BE2C (cell line): ENCODE measurements around the gene ASPN.
A peak's percentile ranks its signal among the peaks of the same experiment; 100 is the strongest.

Source experiments
- DNase-seq: peaks from one replicate; pipeline ENCODE4 v3.0.0-alpha.2; 2020
- H3K27me3 ChIP-seq: fragments of 250-450 bp; sonication (Bioruptor Pico); 2 replicates; pipeline ENCODE4 v1.5.1; 2020; ENCODE audit warnings: mild to moderate bottlenecking
- H3K36me3 ChIP-seq: fragments of 250-450 bp; sonication (Bioruptor Pico); 2 replicates; pipeline ENCODE4 v1.5.1; 2020; ENCODE audit warnings: mild to moderate bottlenecking
- H3K4me1 ChIP-seq: fragments of 250-450 bp; sonication (Bioruptor Pico); 2 replicates; pipeline ENCODE4 v1.5.1; 2020
- H3K4me3 ChIP-seq: 2 replicates; pipeline ENCODE4 v1.5.1; 2011; ENCODE audit warnings: low read depth, low read length
- H3K9me3 ChIP-seq: fragments of 250-450 bp; sonication (Bioruptor Pico); 2 replicates; pipeline ENCODE4 v1.5.1; 2020
- TF ChIP-seq, protein P1 (sequence below): IDR thresholded peaks from 2 replicates; pipeline ENCODE4 v1.5.1; 2012; ENCODE audit warnings: mild to moderate bottlenecking, low read depth, low read length

ASPN gene

DNA sequence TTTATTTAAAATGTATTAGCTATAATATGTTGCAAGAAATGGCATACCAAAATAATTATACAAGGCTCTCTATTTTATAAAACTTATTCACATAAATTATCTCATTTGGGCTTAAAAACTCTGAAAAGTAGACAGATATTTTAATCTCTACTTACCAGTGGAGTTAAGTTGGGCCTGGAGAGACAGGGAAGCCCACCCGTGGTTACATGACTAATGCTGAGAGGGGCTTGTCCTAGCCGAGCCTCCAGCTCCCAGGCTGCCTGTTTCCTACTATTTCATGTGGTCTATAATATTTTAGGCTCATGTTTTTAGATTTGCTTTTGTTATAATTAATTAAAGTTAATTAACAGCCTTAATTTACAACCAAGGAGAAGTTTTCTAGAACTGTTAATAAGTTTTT, 20.9 kb upstream of the ASPN start:
- H3K36me3 ChIP-seq: no peaks in the 10 kb centered on the region
- TF ChIP-seq, protein P1, sequence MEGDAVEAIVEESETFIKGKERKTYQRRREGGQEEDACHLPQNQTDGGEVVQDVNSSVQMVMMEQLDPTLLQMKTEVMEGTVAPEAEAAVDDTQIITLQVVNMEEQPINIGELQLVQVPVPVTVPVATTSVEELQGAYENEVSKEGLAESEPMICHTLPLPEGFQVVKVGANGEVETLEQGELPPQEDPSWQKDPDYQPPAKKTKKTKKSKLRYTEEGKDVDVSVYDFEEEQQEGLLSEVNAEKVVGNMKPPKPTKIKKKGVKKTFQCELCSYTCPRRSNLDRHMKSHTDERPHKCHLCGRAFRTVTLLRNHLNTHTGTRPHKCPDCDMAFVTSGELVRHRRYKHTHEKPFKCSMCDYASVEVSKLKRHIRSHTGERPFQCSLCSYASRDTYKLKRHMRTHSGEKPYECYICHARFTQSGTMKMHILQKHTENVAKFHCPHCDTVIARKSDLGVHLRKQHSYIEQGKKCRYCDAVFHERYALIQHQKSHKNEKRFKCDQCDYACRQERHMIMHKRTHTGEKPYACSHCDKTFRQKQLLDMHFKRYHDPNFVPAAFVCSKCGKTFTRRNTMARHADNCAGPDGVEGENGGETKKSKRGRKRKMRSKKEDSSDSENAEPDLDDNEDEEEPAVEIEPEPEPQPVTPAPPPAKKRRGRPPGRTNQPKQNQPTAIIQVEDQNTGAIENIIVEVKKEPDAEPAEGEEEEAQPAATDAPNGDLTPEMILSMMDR: no peak
- no peak overlapping the region for H3K4me3 ChIP-seq
- no peaks in the 10 kb centered on the region for H3K27me3 ChIP-seq
- H3K9me3 ChIP-seq: no peaks in the 10 kb centered on the region
- no peak for DNase-seq
- no peaks in the 10 kb centered on the region; the same call in 1 of the 2 replicates for H3K4me1 ChIP-seq

GRCh38 chr9:92501671-92502393, 19.5 kb upstream of the ASPN start:
- DNase-seq: peak; percentile 46

GRCh38 chr9:92500725-92501124, 18.4 kb upstream of the ASPN start:
- Histone ChIP-seq H3K27me3 (no peaks in the 10 kb centered on the region), H3K4me1 (no peaks in the 10 kb centered on the region; the same call in 1 of the 2 replicates)
- TF ChIP-seq, protein P1: no peak

More at GRCh38 chr9:92501671-92502393, 19.5 kb upstream of the ASPN start:
- H3K9me3 ChIP-seq: no peaks in the 10 kb centered on the region
- no peaks in the 10 kb centered on the region; the same call in 1 of the 2 replicates for H3K4me1 ChIP-seq
- TF ChIP-seq, protein P1: peak; percentile 85
- no peak overlapping the region for H3K4me3 ChIP-seq
- H3K36me3 ChIP-seq: no peaks in the 10 kb centered on the region
- no peaks in the 10 kb centered on the region for H3K27me3 ChIP-seq

DNA sequence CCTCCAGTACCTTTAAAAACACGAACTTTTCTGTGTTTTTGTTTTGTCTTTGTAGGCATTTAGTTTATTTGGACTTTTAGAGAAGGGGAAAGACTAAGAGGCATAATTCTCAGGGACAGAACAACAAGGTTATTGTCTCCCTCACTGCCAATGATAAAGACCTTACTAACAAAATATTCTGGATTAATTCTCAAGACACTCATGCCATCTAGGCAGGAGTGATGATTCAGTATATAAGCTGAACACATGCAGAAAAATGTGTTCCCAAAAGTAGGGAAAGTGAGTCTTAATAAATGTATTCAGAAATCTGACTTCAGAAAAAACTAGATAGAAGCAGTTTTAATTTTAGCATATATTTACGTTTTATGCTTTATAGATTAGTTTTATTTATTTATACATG, 17.4 kb upstream of the ASPN start:
- Histone ChIP-seq H3K4me1 (no peaks in the 10 kb centered on the region; the same call in 1 of the 2 replicates), H3K4me3 (no peak overlapping the region), H3K27me3 (no peaks in the 10 kb centered on the region), H3K36me3 (no peaks in the 10 kb centered on the region), H3K9me3 (no peaks in the 10 kb centered on the region)
- no peak for DNase-seq
- TF ChIP-seq, protein P1: no peak

More at GRCh38 chr9:92500725-92501124, 18.4 kb upstream of the ASPN start:
- no peaks in the 10 kb centered on the region for H3K36me3 ChIP-seq
- no peak for DNase-seq
- no peaks in the 10 kb centered on the region for H3K9me3 ChIP-seq
- no peak overlapping the region for H3K4me3 ChIP-seq

DNA sequence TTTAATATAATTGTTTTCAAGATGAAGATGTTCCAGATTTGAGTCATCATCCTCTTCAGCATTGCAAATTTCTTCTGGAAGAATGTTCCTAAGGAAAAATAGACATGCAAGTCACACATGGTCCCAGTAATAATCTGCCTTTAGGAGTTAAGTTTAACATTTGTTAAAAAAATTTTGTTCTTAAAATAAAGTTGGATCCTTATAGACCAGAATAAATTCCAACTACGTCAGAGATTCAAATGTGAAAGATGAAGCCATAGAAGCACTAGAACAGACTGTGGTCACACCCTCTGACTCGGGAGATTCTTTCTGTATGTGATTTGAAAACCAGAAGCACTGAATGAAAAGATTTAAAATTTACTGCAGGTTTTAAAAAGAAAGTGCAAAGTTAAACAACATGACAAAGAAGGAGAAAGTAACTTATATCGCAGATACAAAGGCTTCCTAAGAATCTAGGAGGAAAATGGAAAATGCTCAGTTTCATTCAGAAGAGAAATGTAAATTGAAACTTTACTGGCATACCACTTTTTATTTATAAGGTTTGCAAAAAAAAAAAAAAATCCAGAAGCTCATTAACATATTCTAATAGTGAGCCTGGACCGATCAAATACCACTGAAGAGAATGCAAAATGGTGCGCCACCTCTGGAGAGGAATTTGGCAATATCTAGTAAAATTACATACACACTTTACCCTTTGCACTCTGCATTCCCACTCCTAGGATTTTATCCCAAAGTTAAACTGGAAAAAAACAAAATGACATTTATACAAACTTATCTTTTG, 14.3 kb upstream of the ASPN start:
- no peaks in the 10 kb centered on the region for H3K9me3 ChIP-seq
- TF ChIP-seq, protein P1: no peak
- H3K4me1 ChIP-seq: peaks cover 16% of the 10 kb centered on the region
- H3K4me3 ChIP-seq: no peak overlapping the region
- no peak for DNase-seq
- no peaks in the 10 kb centered on the region for H3K27me3 ChIP-seq
- H3K36me3 ChIP-seq: no peaks in the 10 kb centered on the region

DNA sequence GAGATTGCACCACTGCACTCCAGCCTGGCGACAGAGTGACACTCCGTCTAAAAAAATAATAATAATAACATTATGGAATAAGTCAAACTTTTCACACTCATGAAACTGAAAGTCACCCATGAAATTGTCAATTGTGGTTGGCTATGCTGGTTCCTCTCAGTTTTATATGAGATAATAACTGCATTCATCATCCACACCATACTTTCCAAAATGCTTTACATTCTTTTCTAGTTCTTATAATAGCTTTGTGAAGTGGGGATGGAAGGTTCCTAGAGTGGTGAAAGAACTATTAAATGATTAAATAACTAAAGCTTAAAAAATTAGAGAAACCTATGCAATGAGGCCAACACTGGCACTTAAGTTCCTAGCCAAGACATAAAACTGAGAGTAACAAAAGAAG, 12.6 kb upstream of the ASPN start:
- no peaks in the 10 kb centered on the region for H3K36me3 ChIP-seq
- no peaks in the 10 kb centered on the region for H3K27me3 ChIP-seq
- no peaks in the 10 kb centered on the region for H3K9me3 ChIP-seq
- H3K4me1 ChIP-seq: peaks cover 20% of the 10 kb centered on the region
- DNase-seq: no peak
- TF ChIP-seq, protein P1: no peak
- no peak overlapping the region for H3K4me3 ChIP-seq
